CD4-positive, alpha-beta T cell treated with Interleukin-4 for 4 hours (primary cell): Measurements from ENCODE around the gene DPM1.
A peak's percentile ranks its signal among the peaks of the same experiment; 100 is the strongest.

ENCODE experiments used
- DNase-seq: peaks from one replicate; pipeline ENCODE4 v3.0.0-alpha.2; 2020

Gene DPM1

GRCh38 chr20:50929299-50930138, 28.8 kb downstream of the DPM1 start:
- peak; percentile 94 for DNase-seq

- DNase-seq, result no peak
Observed at GRCh38 chr20:50928469-50928868, 29.9 kb downstream of the DPM1 start.

- DNase-seq, result no peak
Observed at GRCh38 chr20:50926530-50926929, 31.8 kb downstream of the DPM1 start.

GRCh38 chr20:50924261-50924920, 33.9 kb downstream of the DPM1 start:
- DNase-seq, result no peak

- DNase-seq, result no peak
Observed at GRCh38 chr20:50921803-50922501, 36.4 kb downstream of the DPM1 start.

- DNase-seq, result peak; percentile 58
Observed at GRCh38 chr20:50920997-50921396, 37.3 kb downstream of the DPM1 start.

- no peak for DNase-seq
Observed at GRCh38 chr20:50919567-50919966, 38.8 kb downstream of the DPM1 start.

GRCh38 chr20:50918403-50918802, 39.9 kb downstream of the DPM1 start:
- no peak for DNase-seq

- DNase-seq, result no peak
Observed at GRCh38 chr20:50916934-50917333, 41.4 kb downstream of the DPM1 start.

- DNase-seq, result no peak
Observed at GRCh38 chr20:50916257-50916656, 42.1 kb downstream of the DPM1 start.

GRCh38 chr20:50915424-50915823, 42.9 kb downstream of the DPM1 start:
- DNase-seq, result no peak

- no peak for DNase-seq
Observed at GRCh38 chr20:50913690-50914375, 44.5 kb downstream of the DPM1 start.

GRCh38 chr20:50911716-50912115, 46.6 kb downstream of the DPM1 start:
- no peak for DNase-seq

GRCh38 chr20:50911030-50911429, 47.3 kb downstream of the DPM1 start:
- no peak for DNase-seq

GRCh38 chr20:50909413-50909812, 48.9 kb downstream of the DPM1 start:
- no peak for DNase-seq

GRCh38 chr20:50904067-50904570, 54.2 kb downstream of the DPM1 start:
- DNase-seq, result no peak

- DNase-seq, result no peak
Observed at GRCh38 chr20:50903353-50904051, 54.8 kb downstream of the DPM1 start.

GRCh38 chr20:50901301-50901700, 57.0 kb downstream of the DPM1 start:
- DNase-seq, result no peak

- DNase-seq, result no peak
Observed at GRCh38 chr20:50900261-50900660, 58.1 kb downstream of the DPM1 start.

- DNase-seq, result no peak
Observed at GRCh38 chr20:50898475-50898874, 59.9 kb downstream of the DPM1 start.

GRCh38 chr20:50895111-50895830, 63.1 kb downstream of the DPM1 start:
- DNase-seq, result no peak

GRCh38 chr20:50893620-50894019, 64.7 kb downstream of the DPM1 start:
- DNase-seq, result no peak
